ENCODE results near the gene ARHGAP24. TPM values are rescaled to one million over a fixed set of nuclear protein-coding genes. Genes with fewer than 3 reads are reported as not detected.

ARHGAP24 gene
- total and polyA plus RNA-seq, 2 experiments from 2014 or later, result 19.5 to 29.6 TPM

DNA sequence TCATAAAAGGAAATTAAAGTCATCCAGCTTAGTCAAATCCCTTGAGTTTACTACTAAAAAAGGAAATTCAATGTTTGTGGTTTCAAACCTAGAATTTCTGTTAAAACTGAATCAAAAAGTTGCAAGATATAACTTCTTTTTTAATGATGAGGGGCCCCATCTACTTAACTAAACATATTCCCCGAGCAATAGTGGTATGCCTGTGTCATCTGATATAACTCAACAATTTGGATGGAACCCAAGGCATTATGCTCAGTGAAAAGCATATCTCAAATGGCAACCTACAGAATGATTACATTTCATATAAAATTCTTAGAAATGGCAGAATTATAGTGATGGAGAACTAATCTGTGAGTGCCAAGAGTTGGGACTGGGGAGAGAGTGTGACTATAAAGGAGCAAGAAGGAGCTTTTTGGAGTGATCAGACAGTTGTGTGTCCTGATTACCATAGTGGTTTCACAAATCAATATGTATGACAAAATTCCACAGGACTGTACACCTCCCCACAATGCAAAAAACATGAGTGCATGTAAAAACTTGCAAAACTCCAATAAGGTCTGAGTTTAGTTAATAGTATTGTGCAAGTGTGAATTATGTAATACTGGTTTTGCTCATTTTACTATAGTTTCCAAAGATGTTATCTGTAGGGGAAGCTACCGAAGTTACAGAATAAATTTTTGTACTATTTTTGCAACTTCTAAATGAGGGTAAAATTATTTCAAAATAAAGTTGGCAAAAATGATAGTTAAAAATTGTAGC is 323.2 kb downstream of the ARHGAP24 start:
- TF ChIP-seq, protein P1, sequence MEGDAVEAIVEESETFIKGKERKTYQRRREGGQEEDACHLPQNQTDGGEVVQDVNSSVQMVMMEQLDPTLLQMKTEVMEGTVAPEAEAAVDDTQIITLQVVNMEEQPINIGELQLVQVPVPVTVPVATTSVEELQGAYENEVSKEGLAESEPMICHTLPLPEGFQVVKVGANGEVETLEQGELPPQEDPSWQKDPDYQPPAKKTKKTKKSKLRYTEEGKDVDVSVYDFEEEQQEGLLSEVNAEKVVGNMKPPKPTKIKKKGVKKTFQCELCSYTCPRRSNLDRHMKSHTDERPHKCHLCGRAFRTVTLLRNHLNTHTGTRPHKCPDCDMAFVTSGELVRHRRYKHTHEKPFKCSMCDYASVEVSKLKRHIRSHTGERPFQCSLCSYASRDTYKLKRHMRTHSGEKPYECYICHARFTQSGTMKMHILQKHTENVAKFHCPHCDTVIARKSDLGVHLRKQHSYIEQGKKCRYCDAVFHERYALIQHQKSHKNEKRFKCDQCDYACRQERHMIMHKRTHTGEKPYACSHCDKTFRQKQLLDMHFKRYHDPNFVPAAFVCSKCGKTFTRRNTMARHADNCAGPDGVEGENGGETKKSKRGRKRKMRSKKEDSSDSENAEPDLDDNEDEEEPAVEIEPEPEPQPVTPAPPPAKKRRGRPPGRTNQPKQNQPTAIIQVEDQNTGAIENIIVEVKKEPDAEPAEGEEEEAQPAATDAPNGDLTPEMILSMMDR (IDR thresholded peaks at IDR 0.05; ENCODE audit: poor library complexity), result no peak
- TF ChIP-seq EZH2phosphoT487 (IDR thresholded peaks at IDR 0.05; ENCODE audit: low read depth, severe bottlenecking, unreplicated experiment) (no peak), EZH2 (IDR thresholded peaks at IDR 0.05; ENCODE audit: borderline replicate concordance) (no peak)
- H3K27me3 ChIP-seq, result no peaks in the 10 kb centered on the region
- no peaks in the 10 kb centered on the region for H3K9me3 ChIP-seq (ENCODE audit: low read depth)
- H3K4me3 ChIP-seq, result no peak overlapping the region
- no peaks in the 10 kb centered on the region for H4K20me1 ChIP-seq (ENCODE audit: insufficient read depth, poor library complexity, severe bottlenecking)
- peaks cover 6% of the 10 kb centered on the region for H3K4me1 ChIP-seq (ENCODE audit: insufficient read depth)
- H3K4me2 ChIP-seq, result no peak overlapping the region
- no peaks in the 10 kb centered on the region for H3K9me2 ChIP-seq (replicated peaks; ENCODE audit: insufficient read depth)
- H3K79me2 ChIP-seq, result no peaks in the 10 kb centered on the region
- no peak overlapping the region for H2AFZ ChIP-seq
- WGBS (ENCODE audit: low lambda C conversion rate, missing lambda C conversion rate), result 84% methylated on average over 2 of the region's 2 CpGs
- H3K27ac ChIP-seq, result no peak overlapping the region
- no peak for DNase-seq (ENCODE audit: low spot score)
- H3K36me3 ChIP-seq (replicated peaks; ENCODE audit: insufficient read depth, low read depth), result no peaks in the 10 kb centered on the region

DNA sequence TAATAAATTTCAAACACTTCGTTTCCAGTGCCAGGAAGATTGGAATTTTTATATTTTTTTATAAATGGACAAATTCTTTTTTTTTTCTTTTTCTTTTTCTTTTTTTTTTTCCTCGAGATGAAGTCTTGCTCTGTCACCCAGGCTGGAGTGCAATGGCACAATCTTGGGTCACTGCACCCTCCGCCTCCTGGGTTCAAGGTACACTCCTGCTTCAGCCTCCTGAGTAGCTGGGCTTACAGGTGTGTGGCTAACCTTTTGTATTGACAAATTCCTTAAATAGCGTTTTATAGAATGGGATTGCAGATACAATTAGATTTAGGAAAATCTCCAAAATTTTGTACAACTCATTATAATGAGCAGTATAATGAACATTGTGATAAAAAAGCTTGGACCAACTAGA is 328.9 kb downstream of the ARHGAP24 start:
- TF ChIP-seq, protein P1 (IDR thresholded peaks at IDR 0.05; ENCODE audit: poor library complexity), result no peak
- no peak for TF ChIP-seq EZH2phosphoT487 (IDR thresholded peaks at IDR 0.05; ENCODE audit: low read depth, severe bottlenecking, unreplicated experiment)
- no peak for TF ChIP-seq EZH2 (IDR thresholded peaks at IDR 0.05; ENCODE audit: borderline replicate concordance)

DNA sequence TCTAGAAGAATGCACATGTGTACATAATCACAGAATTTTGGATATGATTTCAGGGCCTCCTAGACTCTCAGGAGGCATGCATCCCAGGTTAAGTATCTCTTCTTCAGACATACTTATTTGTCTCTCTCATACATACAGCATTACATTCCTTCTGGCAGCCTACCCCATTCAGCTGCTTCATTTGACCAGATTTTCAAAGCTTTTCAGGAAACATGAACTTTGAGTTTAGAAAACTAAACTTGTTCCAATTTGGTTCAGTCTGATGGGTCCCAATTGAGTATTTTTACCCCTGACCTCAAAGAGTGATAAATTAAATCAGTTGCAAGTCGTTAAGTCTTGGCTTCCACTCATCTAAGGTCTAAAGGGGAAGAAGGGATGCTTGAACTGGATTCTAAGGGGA is 330.9 kb downstream of the ARHGAP24 start:
- Histone ChIP-seq H3K79me2 (no peaks in the 10 kb centered on the region), H3K36me3 (replicated peaks; ENCODE audit: insufficient read depth, low read depth) (no peaks in the 10 kb centered on the region), H3K4me3 (no peak overlapping the region), H3K9me2 (replicated peaks; ENCODE audit: insufficient read depth) (no peaks in the 10 kb centered on the region), H4K20me1 (ENCODE audit: insufficient read depth, poor library complexity, severe bottlenecking) (no peaks in the 10 kb centered on the region), H3K9me3 (ENCODE audit: low read depth) (no peaks in the 10 kb centered on the region), H2AFZ (no peak overlapping the region), H3K4me2 (no peak overlapping the region), H3K27ac (no peak overlapping the region), H3K4me1 (ENCODE audit: insufficient read depth) (no peaks in the 10 kb centered on the region), H3K27me3 (no peaks in the 10 kb centered on the region)
- DNase-seq (ENCODE audit: low spot score), result no peak
- no peak for TF ChIP-seq EZH2 (IDR thresholded peaks at IDR 0.05; ENCODE audit: borderline replicate concordance)
- TF ChIP-seq, protein P1 (IDR thresholded peaks at IDR 0.05; ENCODE audit: poor library complexity), result no peak
- no peak for TF ChIP-seq EZH2phosphoT487 (IDR thresholded peaks at IDR 0.05; ENCODE audit: low read depth, severe bottlenecking, unreplicated experiment)
- 94% methylated on average over 1 of the region's 1 CpG for WGBS (ENCODE audit: low lambda C conversion rate, missing lambda C conversion rate)

More for the DNA sequence above, 328.9 kb downstream of the ARHGAP24 start:
- Histone ChIP-seq H3K4me3 (no peak overlapping the region), H3K4me2 (no peak overlapping the region), H3K9me2 (replicated peaks; ENCODE audit: insufficient read depth) (no peaks in the 10 kb centered on the region), H3K9me3 (ENCODE audit: low read depth) (no peaks in the 10 kb centered on the region), H3K27ac (no peak overlapping the region), H3K36me3 (replicated peaks; ENCODE audit: insufficient read depth, low read depth) (no peaks in the 10 kb centered on the region), H3K79me2 (no peaks in the 10 kb centered on the region), H3K4me1 (ENCODE audit: insufficient read depth) (no peaks in the 10 kb centered on the region), H2AFZ (no peak overlapping the region), H3K27me3 (no peaks in the 10 kb centered on the region), H4K20me1 (ENCODE audit: insufficient read depth, poor library complexity, severe bottlenecking) (no peaks in the 10 kb centered on the region)
- WGBS (ENCODE audit: low lambda C conversion rate, missing lambda C conversion rate), result 76% methylated on average over 4 of the region's 4 CpGs
- DNase-seq (ENCODE audit: low spot score), result no peak
